Measurements from ENCODE around the gene ATF5. TPM values are rescaled to one million over a fixed set of nuclear protein-coding genes. Genes with fewer than 3 reads are reported as not detected.

The ATF5 gene
- total RNA-seq, 5 donors from 2014 or later (not counting 1 experiment from before 2014, with no cell fraction given), result 8.5 to 18.9 (median 11.2) TPM

GRCh38 chr19:49906879-49907564 lies 22.0 kb upstream of the ATF5 start:
- CTCF ChIA-PET, result interaction anchor here in 1 of 2 donors (0.5 to 1.1 kb wide), 2 partner anchors 10 to 84 kb away, joined by 3 read pairs; no protein-coding TSS in a partner anchor
- POLR2A ChIA-PET, result no interaction called here

DNA sequence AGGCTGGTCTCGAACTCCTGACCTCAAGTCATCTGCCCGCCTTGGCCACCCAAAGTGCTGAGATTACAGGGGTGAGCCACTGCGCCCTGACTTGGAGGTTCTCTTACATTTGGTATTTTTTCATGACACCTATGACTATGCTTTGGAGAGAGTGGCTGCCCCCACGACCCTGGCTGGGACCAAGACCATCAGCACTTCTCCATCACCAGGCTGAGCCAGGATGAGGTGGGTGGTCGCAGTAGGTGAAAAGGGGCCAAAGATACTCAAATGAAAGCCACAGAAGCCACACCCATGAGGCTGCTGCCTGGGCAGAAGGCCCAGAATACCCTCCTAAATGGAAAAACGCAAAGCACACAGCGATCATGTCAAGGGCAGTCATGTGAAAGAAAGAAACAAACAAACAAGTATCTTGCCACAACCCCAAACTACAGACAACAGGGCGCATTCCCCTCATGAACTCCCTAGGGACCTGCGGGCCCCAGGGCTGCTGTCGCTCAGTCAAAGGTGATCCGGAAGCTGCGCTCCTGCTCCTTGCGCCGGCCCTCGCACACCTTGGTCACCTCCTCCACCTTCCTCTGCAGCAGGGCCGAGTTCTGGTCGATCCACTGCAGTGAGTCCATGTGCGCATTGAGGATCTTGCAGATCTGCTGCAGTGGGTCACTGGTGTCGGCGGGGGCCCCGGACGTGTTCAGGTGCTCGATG lies 21.1 kb upstream of the ATF5 start:
- Mint-ChIP-seq H3K27ac (no peak overlapping the region), H3K4me1 (peaks cover 12 to 29% (median 24%) of the 10 kb centered on the region in 3 donors), H3K4me3 (no peak overlapping the region), H3K27me3 (no peaks in the 10 kb centered on the region), H3K9me3 (no peaks in the 10 kb centered on the region), H3K36me3 (peaks cover 10% of the 10 kb centered on the region)
- ATAC-seq (replicated peaks in 1 of 4), result no peak
- Histone ChIP-seq H3K36me3 (ENCODE audit: control insufficient read depth in 2 of 2, extremely low read depth in 1 of 2, insufficient read depth in 1 of 2, low read length in 1 of 2) (peaks cover 22 to 36% of the 10 kb centered on the region in 2 donors), H3K4me3 (ENCODE audit: control insufficient read depth in 1 of 2, extremely low read depth in 1 of 2, low read length in 1 of 2) (no peak overlapping the region), H3K27ac (ENCODE audit: low read length) (no peak overlapping the region), H3K4me1 (ENCODE audit: control insufficient read depth in 1 of 2, extremely low read depth in 1 of 2, insufficient read depth in 2 of 2, low read length in 2 of 2) (peaks cover 3 to 20% of the 10 kb centered on the region in 2 experiments), H3K9me3 (no peaks in the 10 kb centered on the region), H3K27me3 (replicated peaks in 1 of 2; ENCODE audit: control insufficient read depth in 2 of 2, extremely low read depth in 1 of 2, insufficient read depth in 2 of 2, low read length in 1 of 2) (no peaks in the 10 kb centered on the region)
- ChIA-PET POLR2A (no interaction called here), CTCF (interaction anchor here in 1 of 2 donors (0.5 kb wide), 1 partner anchor 85 kb away, joined by 3 read pairs; no protein-coding TSS in a partner anchor)
- WGBS (ENCODE audit: insufficient coverage), result 95% methylated on average over 18 of the region's 23 CpGs
- no peak for DNase-seq

More at GRCh38 chr19:49906879-49907564, 22.0 kb upstream of the ATF5 start:
- ATAC-seq (replicated peaks in 1 of 4), result no peak
- H3K4me3 ChIP-seq (ENCODE audit: control insufficient read depth in 1 of 2, extremely low read depth in 1 of 2, low read length in 1 of 2), result no peak overlapping the region
- Mint-ChIP-seq H3K4me1 (peaks cover 12 to 28% (median 19%) of the 10 kb centered on the region in 3 donors), H3K4me3 (no peak overlapping the region), H3K27me3 (no peaks in the 10 kb centered on the region), H3K9me3 (no peaks in the 10 kb centered on the region), H3K27ac (no peak overlapping the region), H3K36me3 (peaks cover 8% of the 10 kb centered on the region)
- H3K9me3 ChIP-seq, result no peaks in the 10 kb centered on the region
- no peak for DNase-seq
- 96% methylated on average over 15 of the region's 16 CpGs for WGBS (ENCODE audit: insufficient coverage)
- H3K27me3 ChIP-seq (replicated peaks in 1 of 2; ENCODE audit: control insufficient read depth in 2 of 2, extremely low read depth in 1 of 2, insufficient read depth in 2 of 2, low read length in 1 of 2), result no peaks in the 10 kb centered on the region
- peaks cover 3 to 20% of the 10 kb centered on the region in 2 experiments for H3K4me1 ChIP-seq (ENCODE audit: control insufficient read depth in 1 of 2, extremely low read depth in 1 of 2, insufficient read depth in 2 of 2, low read length in 2 of 2)
- peaks cover 22 to 33% of the 10 kb centered on the region in 2 donors for H3K36me3 ChIP-seq (ENCODE audit: control insufficient read depth in 2 of 2, extremely low read depth in 1 of 2, insufficient read depth in 1 of 2, low read length in 1 of 2)
- H3K27ac ChIP-seq (ENCODE audit: low read length), result no peak overlapping the region

- peaks cover 27 to 43% of the 10 kb centered on the region in 2 donors for H3K36me3 ChIP-seq (ENCODE audit: control insufficient read depth in 2 of 2, extremely low read depth in 1 of 2, insufficient read depth in 1 of 2, low read length in 1 of 2)
- H3K36me3 Mint-ChIP-seq, result peaks cover 18% of the 10 kb centered on the region
Observed at GRCh38 chr19:49908480-49909420, 20.3 kb upstream of the ATF5 start.

DNA sequence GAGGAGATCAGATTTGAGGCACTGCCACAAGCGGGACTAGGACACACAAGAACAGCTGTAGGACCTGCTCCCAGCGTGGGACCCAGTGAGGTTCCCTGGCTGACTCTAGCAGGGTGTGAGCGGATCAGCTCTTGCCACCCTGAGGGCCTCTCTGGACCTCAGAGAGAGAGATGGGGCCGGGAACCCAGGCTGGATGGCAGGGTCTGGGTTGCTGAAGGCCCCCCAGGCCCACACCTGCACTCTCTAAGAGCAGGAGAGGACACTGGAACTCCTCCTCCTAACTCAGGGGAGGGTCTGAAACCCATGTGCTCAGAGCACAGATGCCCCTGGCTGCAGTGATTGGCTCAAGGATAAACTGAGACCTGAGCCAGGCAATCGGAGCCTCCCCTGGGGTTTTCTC lies 18.8 kb upstream of the ATF5 start:
- no peaks in the 10 kb centered on the region for H3K9me3 ChIP-seq
- ChIA-PET POLR2A (no interaction called here), CTCF (no interaction called here)
- 100% methylated on average over 2 of the region's 5 CpGs for WGBS (ENCODE audit: insufficient coverage)
- peaks cover 3 to 20% of the 10 kb centered on the region in 2 experiments for H3K4me1 ChIP-seq (ENCODE audit: control insufficient read depth in 1 of 2, extremely low read depth in 1 of 2, insufficient read depth in 2 of 2, low read length in 2 of 2)
- no peak overlapping the region for H3K27ac ChIP-seq (ENCODE audit: low read length)
- Mint-ChIP-seq H3K4me3 (no peak overlapping the region), H3K9me3 (no peaks in the 10 kb centered on the region), H3K27me3 (no peaks in the 10 kb centered on the region), H3K4me1 (peaks cover 18 to 31% (median 31%) of the 10 kb centered on the region in 3 donors), H3K36me3 (peaks cover 26% of the 10 kb centered on the region), H3K27ac (no peak overlapping the region)
- ATAC-seq (replicated peaks in 1 of 4) (peak in 1 of 4 experiments; percentile 12), DNase-seq (no peak)
- no peak overlapping the region for H3K4me3 ChIP-seq (ENCODE audit: control insufficient read depth in 1 of 2, extremely low read depth in 1 of 2, low read length in 1 of 2)
- no peaks in the 10 kb centered on the region for H3K27me3 ChIP-seq (replicated peaks in 1 of 2; ENCODE audit: control insufficient read depth in 2 of 2, extremely low read depth in 1 of 2, insufficient read depth in 2 of 2, low read length in 1 of 2)
- peaks cover 37 to 52% of the 10 kb centered on the region in 2 donors for H3K36me3 ChIP-seq (ENCODE audit: control insufficient read depth in 2 of 2, extremely low read depth in 1 of 2, insufficient read depth in 1 of 2, low read length in 1 of 2)

More at GRCh38 chr19:49908480-49909420, 20.3 kb upstream of the ATF5 start:
- Histone ChIP-seq H3K4me3 (ENCODE audit: control insufficient read depth in 1 of 2, extremely low read depth in 1 of 2, low read length in 1 of 2) (no peak overlapping the region), H3K4me1 (ENCODE audit: control insufficient read depth in 1 of 2, extremely low read depth in 1 of 2, insufficient read depth in 2 of 2, low read length in 2 of 2) (peaks cover 3 to 20% of the 10 kb centered on the region in 2 experiments), H3K9me3 (no peaks in the 10 kb centered on the region), H3K27me3 (replicated peaks in 1 of 2; ENCODE audit: control insufficient read depth in 2 of 2, extremely low read depth in 1 of 2, insufficient read depth in 2 of 2, low read length in 1 of 2) (no peaks in the 10 kb centered on the region), H3K27ac (ENCODE audit: low read length) (no peak overlapping the region)
- ChIA-PET CTCF (no interaction called here), POLR2A (interaction anchor here in 1 of 2 donors (0.6 kb wide), 1 partner anchor 698 kb away, joined by 3 read pairs; no protein-coding TSS in a partner anchor)
- H3K27ac Mint-ChIP-seq, result peak overlapping the region in 1 of 2 donors; percentile 27
- H3K4me3 Mint-ChIP-seq, result no peak overlapping the region
- ATAC-seq (replicated peaks in 1 of 4) (no peak), DNase-seq (no peak)
- peaks cover 17 to 32% (median 31%) of the 10 kb centered on the region in 3 donors for H3K4me1 Mint-ChIP-seq
- H3K27me3 Mint-ChIP-seq, result no peaks in the 10 kb centered on the region
- H3K9me3 Mint-ChIP-seq, result no peaks in the 10 kb centered on the region
- WGBS (ENCODE audit: insufficient coverage), result 97% methylated on average over 36 of the region's 37 CpGs

DNA sequence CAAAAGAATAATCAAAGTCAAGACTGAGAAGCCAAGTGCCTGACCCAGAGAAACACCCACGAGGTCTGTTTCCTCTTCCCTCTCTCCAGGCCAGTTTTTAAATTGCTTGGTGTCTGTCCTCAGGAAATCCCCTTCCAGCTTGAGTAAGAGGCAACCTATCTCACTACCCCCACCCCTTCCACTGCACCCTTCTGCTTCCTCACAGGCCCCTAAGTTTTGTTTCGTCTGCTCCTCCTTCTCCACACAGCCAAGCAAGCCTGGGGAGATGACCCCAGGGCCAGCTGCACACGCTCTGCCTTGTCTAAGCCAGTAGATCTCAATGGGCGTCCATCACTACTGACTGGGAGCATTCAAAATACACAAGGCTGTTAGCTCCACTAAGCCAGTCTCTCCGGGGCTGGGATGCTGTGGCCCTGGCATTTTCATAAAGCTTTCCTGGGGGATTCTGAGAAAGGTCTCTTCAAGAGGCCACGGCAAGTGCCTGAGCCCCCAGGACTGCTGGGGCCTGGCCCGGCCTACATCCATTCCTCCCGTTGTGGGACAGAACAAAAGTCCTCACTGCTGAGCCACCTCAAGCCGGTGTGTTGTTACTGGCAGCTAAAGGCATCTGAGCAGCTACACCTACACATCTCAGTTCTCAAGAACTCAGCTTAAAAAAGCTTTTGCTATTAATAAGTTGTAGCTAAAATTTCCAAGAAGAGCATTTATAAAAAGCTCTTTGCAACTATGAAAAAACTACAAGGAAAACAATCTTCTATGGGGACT lies 17.4 kb upstream of the ATF5 start:
- Mint-ChIP-seq H3K27ac (peak overlapping the region; percentile 81 to 85), H3K9me3 (no peaks in the 10 kb centered on the region), H3K36me3 (peaks cover 31% of the 10 kb centered on the region), H3K27me3 (no peaks in the 10 kb centered on the region), H3K4me3 (no peak overlapping the region), H3K4me1 (peaks cover 27 to 33% (median 32%) of the 10 kb centered on the region in 3 donors)
- Histone ChIP-seq H3K36me3 (ENCODE audit: control insufficient read depth in 2 of 2, extremely low read depth in 1 of 2, insufficient read depth in 1 of 2, low read length in 1 of 2) (peaks cover 38 to 53% of the 10 kb centered on the region in 2 donors), H3K27me3 (replicated peaks in 1 of 2; ENCODE audit: control insufficient read depth in 2 of 2, extremely low read depth in 1 of 2, insufficient read depth in 2 of 2, low read length in 1 of 2) (no peaks in the 10 kb centered on the region), H3K9me3 (no peaks in the 10 kb centered on the region), H3K4me3 (ENCODE audit: control insufficient read depth in 1 of 2, extremely low read depth in 1 of 2, low read length in 1 of 2) (no peak overlapping the region), H3K4me1 (ENCODE audit: control insufficient read depth in 1 of 2, extremely low read depth in 1 of 2, insufficient read depth in 2 of 2, low read length in 2 of 2) (peaks cover 3 to 20% of the 10 kb centered on the region in 2 experiments), H3K27ac (ENCODE audit: low read length) (peak overlapping the region; percentile 52)
- ATAC-seq (replicated peaks in 1 of 4), result peak in 3 of 4 experiments; percentile 31 to 58 (median 36)
- ChIA-PET POLR2A (no interaction called here), CTCF (interaction anchor here (0.6 to 0.7 kb wide), 4 partner anchors 14 to 1507 kb away, joined by 3 to 5 read pairs (median 4); no protein-coding TSS in a partner anchor)
- DNase-seq, result peak in 2 of 35 experiments; percentile 17 to 45
- 51% methylated on average over 5 of the region's 9 CpGs for WGBS (ENCODE audit: insufficient coverage)
